HEK293 (cell line): ENCODE data around the gene MEP1A.

Source experiments
- CTCF ChIA-PET: fragments of 350-600 bp; formaldehyde crosslinking; extraction: SDS; loops from one replicate; lab custom pipeline; 2021; ENCODE audit warnings: antibody characterized with exemption; lab: Yijun Ruan, JAX
- POLR2A ChIA-PET: fragments of 300-600 bp; formaldehyde crosslinking; extraction: SDS; loops from one replicate; lab custom pipeline; 2020; ENCODE audit warnings: antibody characterized with exemption, inconsistent platforms; lab: Yijun Ruan, JAX
- H3K27ac ChIP-seq: fragments of 200-500 bp; sonication (Bioruptor generic); 2 replicates; pipeline ENCODE4 v1.5.1; 2014; ENCODE audit warnings: low read depth, low read length, control low read depth, inconsistent platforms; ENCODE audit errors: extremely low read depth
- H3K36me3 ChIP-seq, 2 experiments: fragments of 200-500 bp in 1 of 2; sonication (Bioruptor generic) in 1 of 2; 1 replicate in 1 of 2; 2 replicates in 1 of 2; pipeline ENCODE4 v1.5.1; 2014 to 2017; ENCODE audit warnings: inconsistent platforms in 2 of 2, low read length in 2 of 2; ENCODE audit not compliant: control insufficient read depth in 2 of 2, insufficient read depth in 1 of 2
- H3K4me1 ChIP-seq: fragments of 200-500 bp; sonication (Bioruptor generic); 2 replicates; pipeline ENCODE4 v1.5.1; 2014; ENCODE audit warnings: mild to moderate bottlenecking, low read length, inconsistent platforms; ENCODE audit not compliant: control insufficient read depth, insufficient read depth
- H3K4me3 ChIP-seq: 2 replicates; pipeline ENCODE4 v1.5.1; 2011; ENCODE audit warnings: low read depth, mild to moderate bottlenecking, control low read depth, low read length, moderate library complexity
- H3K9me3 ChIP-seq: fragments of 200-500 bp; sonication (Bioruptor generic); 2 replicates; pipeline ENCODE4 v1.5.1; 2014; ENCODE audit warnings: low read depth, low read length, inconsistent platforms; ENCODE audit not compliant: control insufficient read depth, insufficient read depth
- CTCF ChIP-seq: fragments of 450-650 bp; formaldehyde crosslinking; IDR thresholded peaks from 2 replicates; pipeline ENCODE4 v1.5.1; 2016; ENCODE audit warnings: missing biosample characterization, missing genetic modification characterization
- IKZF3 ChIP-seq: fragments of 450-650 bp; IDR thresholded peaks from 2 replicates; pipeline ENCODE4 v1.5.0; 2018; ENCODE audit warnings: missing biosample characterization, mild to moderate bottlenecking, missing genetic modification characterization, moderate library complexity
- PATZ1 ChIP-seq: fragments of 450-650 bp; formaldehyde crosslinking; IDR thresholded peaks from 2 replicates; pipeline ENCODE4 v1.5.1; 2016; ENCODE audit warnings: missing biosample characterization, missing genetic modification characterization
- YY1 ChIP-seq: fragments of 450-650 bp; formaldehyde crosslinking; IDR thresholded peaks from 2 replicates; pipeline ENCODE4 v1.5.1; 2018; ENCODE audit warnings: missing biosample characterization, missing genetic modification characterization
- YY2 ChIP-seq: fragments of 450-650 bp; formaldehyde crosslinking; IDR thresholded peaks from 2 replicates; pipeline ENCODE4 v1.5.1; 2016; ENCODE audit warnings: missing biosample characterization, missing genetic modification characterization
- ZBTB17 ChIP-seq: fragments of 450-650 bp; formaldehyde crosslinking; IDR thresholded peaks from 2 replicates; pipeline ENCODE4 v1.5.1; 2016; ENCODE audit warnings: missing biosample characterization, missing genetic modification characterization
- ZBTB6 ChIP-seq: fragments of 450-650 bp; formaldehyde crosslinking; IDR thresholded peaks from 2 replicates; pipeline ENCODE4 v1.5.1; 2017; ENCODE audit warnings: missing biosample characterization, missing genetic modification characterization
- ZEB2 ChIP-seq: fragments of 450-650 bp; formaldehyde crosslinking; IDR thresholded peaks from 2 replicates; pipeline ENCODE4 v1.5.1; 2016; ENCODE audit warnings: missing biosample characterization, missing genetic modification characterization
- ZFP37 ChIP-seq: fragments of 450-650 bp; formaldehyde crosslinking; IDR thresholded peaks from 2 replicates; pipeline ENCODE4 v1.5.1; 2016; ENCODE audit warnings: missing biosample characterization, missing genetic modification characterization
- ZNF114 ChIP-seq: fragments of 450-650 bp; formaldehyde crosslinking; IDR thresholded peaks from 2 replicates; pipeline ENCODE4 v1.5.0; 2017; ENCODE audit warnings: missing biosample characterization, missing genetic modification characterization
- ZNF133 ChIP-seq: fragments of 450-650 bp; formaldehyde crosslinking; IDR thresholded peaks from 2 replicates; pipeline ENCODE4 v1.5.1; 2016; ENCODE audit warnings: missing biosample characterization, missing genetic modification characterization
- ZNF16 ChIP-seq: fragments of 450-650 bp; formaldehyde crosslinking; IDR thresholded peaks from 2 replicates; pipeline ENCODE4 v1.5.1; 2016; ENCODE audit warnings: low read depth, missing biosample characterization, missing genetic modification characterization
- ZNF23 ChIP-seq: fragments of 450-650 bp; formaldehyde crosslinking; IDR thresholded peaks from 2 replicates; pipeline ENCODE4 v1.5.1; 2016; ENCODE audit warnings: missing biosample characterization, missing genetic modification characterization, borderline replicate concordance
- ZNF24 ChIP-seq: fragments of 450-650 bp; formaldehyde crosslinking; IDR thresholded peaks from 2 replicates; pipeline ENCODE4 v1.5.1; 2016; ENCODE audit warnings: missing biosample characterization, missing genetic modification characterization
- ZNF280C ChIP-seq: fragments of 450-650 bp; formaldehyde crosslinking; IDR thresholded peaks from 2 replicates; pipeline ENCODE4 v1.5.1; 2016; ENCODE audit warnings: missing biosample characterization, missing genetic modification characterization
- ZNF416 ChIP-seq: fragments of 450-650 bp; formaldehyde crosslinking; IDR thresholded peaks from 2 replicates; pipeline ENCODE4 v1.5.1; 2016; ENCODE audit warnings: missing biosample characterization, missing genetic modification characterization
- ZNF585B ChIP-seq: fragments of 450-650 bp; formaldehyde crosslinking; IDR thresholded peaks from 2 replicates; pipeline ENCODE4 v1.5.1; 2016; ENCODE audit warnings: missing biosample characterization, missing genetic modification characterization
- ZNF626 ChIP-seq: fragments of 450-650 bp; sonication (Bioruptor Pico); formaldehyde crosslinking; IDR thresholded peaks from 2 replicates; pipeline ENCODE4 v1.5.1; 2018; ENCODE audit warnings: missing biosample characterization, missing genetic modification characterization, inconsistent platforms
- ZNF701 ChIP-seq: fragments of 450-650 bp; formaldehyde crosslinking; IDR thresholded peaks from 2 replicates; pipeline ENCODE4 v1.5.1; 2016; ENCODE audit warnings: missing biosample characterization, missing genetic modification characterization
- ZNF76 ChIP-seq: fragments of 450-650 bp; formaldehyde crosslinking; IDR thresholded peaks from 2 replicates; pipeline ENCODE4; 2016; ENCODE audit warnings: low read depth, missing biosample characterization, missing genetic modification characterization, borderline replicate concordance
- ZNF785 ChIP-seq: fragments of 450-650 bp; formaldehyde crosslinking; IDR thresholded peaks from 2 replicates; pipeline ENCODE4 v1.5.1; 2016; ENCODE audit warnings: missing biosample characterization, missing genetic modification characterization

The MEP1A gene

GRCh38 chr6:46776070-46776712 is 17.0 kb upstream of the MEP1A start (continued):
- no peak for TF ChIP-seq YY1
- no peak for TF ChIP-seq ZNF133
- TF ChIP-seq ZNF626 (tag by site-specific recombination) = no peak
- no peak for TF ChIP-seq ZNF585B (tag by site-specific recombination)

- Histone ChIP-seq H3K36me3 (no peaks in the 10 kb centered on the region), H3K9me3 (no peaks in the 10 kb centered on the region), H3K27ac (no peak overlapping the region), H3K4me3 (no peak overlapping the region), H3K4me1 (no peaks in the 10 kb centered on the region)
- CTCF ChIA-PET = interaction anchor here (0.5 to 1.5 kb wide), 4 partner anchors 16 to 361 kb away, joined by 3 to 5 read pairs (median 4); partner anchors contain the start of gene MEP1A
- POLR2A ChIA-PET = no interaction called here
- TF ChIP-seq PATZ1 (tag by site-specific recombination) (no peak), ZNF23 (no peak), ZFP37 (tag by site-specific recombination) (no peak), ZBTB6 (tag by site-specific recombination) (no peak), ZNF416 (tag by site-specific recombination) (no peak), ZEB2 (tag by site-specific recombination) (no peak), ZNF785 (no peak), ZNF280C (tag by site-specific recombination) (no peak), ZNF701 (tag by site-specific recombination) (no peak)
Measured at GRCh38 chr6:46777476-46778346, 15.5 kb upstream of the MEP1A start.

- H3K4me1 ChIP-seq = no peaks in the 10 kb centered on the region
- H3K4me3 ChIP-seq = no peak overlapping the region
- POLR2A ChIA-PET = no interaction called here
- CTCF ChIA-PET = interaction anchor here (0.9 to 1.2 kb wide), 4 partner anchors 11 to 359 kb away, joined by 3 to 7 read pairs (median 3); no protein-coding TSS in a partner anchor
- H3K9me3 ChIP-seq = no peaks in the 10 kb centered on the region
- H3K36me3 ChIP-seq = no peaks in the 10 kb centered on the region
- no peak overlapping the region for H3K27ac ChIP-seq
- TF ChIP-seq ZNF16 (tag by site-specific recombination) = no peak
- TF ChIP-seq CTCF (tag by site-specific recombination) = peak; percentile 24; the same call in 1 of the 2 replicates
- TF ChIP-seq ZNF24 (tag by site-specific recombination) = peak; percentile 23; the same call in 1 of the 2 replicates
- no peak for TF ChIP-seq ZNF114 (tag by site-specific recombination)
- TF ChIP-seq YY2 = no peak
- TF ChIP-seq ZNF76 = no peak
- peak; percentile 67 for TF ChIP-seq IKZF3 (tag by site-specific recombination)
- TF ChIP-seq PATZ1 (tag by site-specific recombination) = no peak
- 0 out of 2 replicates have a peak, but pooled peaks have one; percentile 18 for TF ChIP-seq ZBTB17 (tag by site-specific recombination)
Measured at GRCh38 chr6:46781478-46782378, 11.5 kb upstream of the MEP1A start.
